ENCODE measurements around the gene AKT3.
"Not testable (repeated sequence)": the region's sequence is repeated elsewhere in the genome, so short reads cannot be mapped to it uniquely, and the experiment has no call there.

The AKT3 gene

DNA sequence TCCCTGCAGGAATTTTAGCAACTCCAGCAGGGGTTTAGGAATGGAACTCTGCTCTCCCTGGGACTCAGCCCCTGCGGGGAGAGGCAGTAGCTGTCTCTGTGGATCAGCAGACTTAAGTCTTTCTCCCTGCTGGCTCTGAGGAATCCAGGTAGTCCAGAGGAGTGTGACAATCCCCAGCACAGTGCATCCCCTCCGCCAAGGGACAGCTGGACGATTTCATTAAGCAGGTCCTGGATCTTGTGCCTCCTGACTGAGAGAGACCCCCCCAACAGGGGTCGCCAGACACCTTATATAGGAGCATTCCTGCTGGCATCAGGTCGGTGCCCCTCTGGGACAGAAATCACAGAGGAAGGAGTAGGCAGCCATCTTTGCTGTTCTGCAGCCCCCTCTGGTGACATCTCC lies 30.6 kb downstream of the AKT3 start:
- Histone ChIP-seq H3K4me3 (ENCODE audit: insufficient read depth, low read depth, low read length) (no peak overlapping the region), H3K4me1 (ENCODE audit: control insufficient read depth, insufficient read depth, low read length) (no peaks in the 10 kb centered on the region), H3K27me3 (ENCODE audit: control insufficient read depth, insufficient read depth, low read length, poor library complexity, severe bottlenecking) (no peaks in the 10 kb centered on the region), H3K36me3 (ENCODE audit: control insufficient read depth, insufficient read depth, low read length) (no peaks in the 10 kb centered on the region), H3K9me3 (ENCODE audit: control insufficient read depth, low read length) (peaks cover 2% of the 10 kb centered on the region), H3K27ac (ENCODE audit: insufficient read depth, low read depth, low read length, poor library complexity, severe bottlenecking) (peak overlapping the region; percentile 55)
- 78 to 79% methylated on average over 5 of the region's 5 CpGs for WGBS, 2 experiments

DNA sequence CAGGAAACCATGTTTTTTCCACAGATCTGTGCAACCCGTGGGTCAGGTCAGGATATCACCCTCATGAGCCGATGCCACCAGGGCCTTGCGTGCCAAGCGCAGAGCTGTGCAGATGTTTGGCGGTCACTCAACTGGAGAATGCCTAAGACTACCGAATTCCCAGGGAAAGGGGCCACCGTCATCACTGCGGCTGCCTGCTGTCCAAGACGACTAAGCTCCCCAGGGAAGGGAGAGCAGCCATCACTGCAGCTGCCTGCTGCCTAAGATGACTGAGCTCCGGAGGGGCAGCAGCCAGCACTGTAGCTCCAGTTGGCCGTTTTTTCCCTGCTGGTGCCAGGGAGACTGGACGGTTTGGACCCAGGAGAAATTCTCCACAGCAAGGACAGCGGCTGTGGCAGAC lies 31.1 kb downstream of the AKT3 start:
- no peaks in the 10 kb centered on the region for H3K27me3 ChIP-seq (ENCODE audit: control insufficient read depth, insufficient read depth, low read length, poor library complexity, severe bottlenecking)
- H3K27ac ChIP-seq (ENCODE audit: insufficient read depth, low read depth, low read length, poor library complexity, severe bottlenecking): no peak overlapping the region
- H3K4me3 ChIP-seq (ENCODE audit: insufficient read depth, low read depth, low read length): no peak overlapping the region
- H3K9me3 ChIP-seq (ENCODE audit: control insufficient read depth, low read length): peaks cover 2% of the 10 kb centered on the region
- WGBS, 2 experiments: 86 to 90% methylated on average over 13 of the region's 13 CpGs
- H3K4me1 ChIP-seq (ENCODE audit: control insufficient read depth, insufficient read depth, low read length): no peaks in the 10 kb centered on the region
- no peaks in the 10 kb centered on the region for H3K36me3 ChIP-seq (ENCODE audit: control insufficient read depth, insufficient read depth, low read length)

DNA sequence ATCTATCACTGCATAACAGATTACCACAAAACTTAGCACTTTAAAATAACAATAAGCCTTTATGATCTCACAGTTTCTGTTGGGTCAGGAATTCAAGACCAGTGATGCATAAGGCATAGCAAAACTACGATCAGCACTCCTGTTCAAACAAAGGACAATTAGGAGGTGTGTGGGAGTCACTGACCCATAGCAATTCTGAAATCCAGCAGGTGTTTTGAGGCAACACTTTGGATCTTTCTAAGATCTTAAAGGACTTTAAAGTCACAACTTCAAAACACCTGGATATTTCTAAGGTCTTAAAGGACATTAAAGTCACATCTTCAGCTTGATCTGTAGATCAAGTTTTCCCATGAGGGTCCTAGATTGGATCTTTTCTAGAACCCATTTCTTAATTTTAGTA lies 35.3 kb downstream of the AKT3 start:
- Histone ChIP-seq H3K4me1 (ENCODE audit: control insufficient read depth, insufficient read depth, low read length) (no peaks in the 10 kb centered on the region), H3K27me3 (ENCODE audit: control insufficient read depth, insufficient read depth, low read length, poor library complexity, severe bottlenecking) (no peaks in the 10 kb centered on the region), H3K4me3 (ENCODE audit: insufficient read depth, low read depth, low read length) (no peak overlapping the region), H3K36me3 (ENCODE audit: control insufficient read depth, insufficient read depth, low read length) (no peaks in the 10 kb centered on the region), H3K9me3 (ENCODE audit: control insufficient read depth, low read length) (no peaks in the 10 kb centered on the region), H3K27ac (ENCODE audit: insufficient read depth, low read depth, low read length, poor library complexity, severe bottlenecking) (no peak overlapping the region)
- 97 to 100% methylated on average over 1 of the region's 1 CpG for WGBS, 2 experiments

DNA sequence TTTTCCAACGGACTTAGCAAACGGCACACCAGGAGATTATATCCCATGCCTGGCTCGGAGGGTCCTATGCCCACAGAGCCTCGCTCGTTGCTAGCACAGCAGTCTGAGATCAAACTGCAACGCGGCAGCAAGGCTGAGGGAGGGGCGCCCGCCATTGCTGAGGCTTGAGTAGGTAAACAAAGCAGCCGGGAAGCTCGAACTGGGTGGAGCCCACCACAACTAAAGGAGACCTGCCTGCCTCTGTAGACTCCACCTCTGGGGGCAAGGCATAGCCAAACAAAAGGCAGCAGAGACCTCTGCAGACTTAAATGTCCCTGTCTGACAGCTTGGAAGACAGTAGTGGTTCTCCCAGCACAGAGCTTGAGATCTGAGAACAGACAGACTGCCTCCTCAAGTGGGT lies 42.7 kb downstream of the AKT3 start:
- not testable (repeated sequence) for H3K36me3 ChIP-seq (ENCODE audit: control insufficient read depth, insufficient read depth, low read length); H3K4me1 ChIP-seq (ENCODE audit: control insufficient read depth, insufficient read depth, low read length); H3K27ac ChIP-seq (ENCODE audit: insufficient read depth, low read depth, low read length, poor library complexity, severe bottlenecking); H3K27me3 ChIP-seq (ENCODE audit: control insufficient read depth, insufficient read depth, low read length, poor library complexity, severe bottlenecking); H3K4me3 ChIP-seq (ENCODE audit: insufficient read depth, low read depth, low read length); H3K9me3 ChIP-seq (ENCODE audit: control insufficient read depth, low read length)
- WGBS, 2 experiments: 93 to 95% methylated on average over 11 of the region's 11 CpGs

DNA sequence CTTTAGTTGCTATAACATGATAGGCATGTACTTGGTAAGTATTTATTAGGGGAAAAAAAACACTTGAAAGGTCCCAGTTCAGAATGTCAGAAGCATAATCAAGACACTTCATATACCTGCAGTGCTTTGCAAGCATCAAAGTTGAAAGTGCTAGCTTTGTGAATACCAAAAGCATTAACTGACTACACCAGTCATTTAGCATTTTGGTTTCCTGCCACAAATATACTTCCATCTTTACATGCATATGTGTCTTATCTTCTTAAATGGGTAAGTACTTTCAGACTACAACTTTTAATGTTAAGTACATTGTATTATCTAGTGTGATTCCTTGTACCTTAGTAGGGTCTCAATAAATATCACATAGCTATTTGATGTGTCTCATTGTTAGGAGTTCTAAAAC lies 43.7 kb downstream of the AKT3 start:
- H3K4me1 ChIP-seq (ENCODE audit: control insufficient read depth, insufficient read depth, low read length): no peaks in the 10 kb centered on the region
- H3K27me3 ChIP-seq (ENCODE audit: control insufficient read depth, insufficient read depth, low read length, poor library complexity, severe bottlenecking): no peaks in the 10 kb centered on the region
- H3K27ac ChIP-seq (ENCODE audit: insufficient read depth, low read depth, low read length, poor library complexity, severe bottlenecking): no peak overlapping the region
- H3K4me3 ChIP-seq (ENCODE audit: insufficient read depth, low read depth, low read length): no peak overlapping the region
- no peaks in the 10 kb centered on the region for H3K36me3 ChIP-seq (ENCODE audit: control insufficient read depth, insufficient read depth, low read length)
- H3K9me3 ChIP-seq (ENCODE audit: control insufficient read depth, low read length): no peaks in the 10 kb centered on the region

DNA sequence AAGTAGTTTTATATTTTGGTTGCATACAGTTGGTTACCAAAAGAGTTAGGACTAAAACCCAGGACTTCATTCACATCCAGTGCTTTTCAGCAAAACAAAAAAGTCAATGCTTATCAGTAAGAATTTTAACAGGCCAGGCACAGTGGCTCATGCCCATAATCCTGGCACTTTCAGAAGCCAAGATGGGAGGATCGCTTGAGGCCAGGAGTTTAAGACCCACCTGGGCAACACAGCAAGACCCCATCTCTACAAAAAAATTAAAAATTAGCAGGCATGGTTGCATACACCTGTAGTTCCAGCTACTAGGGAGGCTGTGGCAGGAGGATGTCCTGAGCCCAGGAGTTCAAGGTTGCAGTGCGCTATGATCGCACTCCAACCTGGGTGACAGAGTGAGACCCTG lies 47.3 kb downstream of the AKT3 start:
- WGBS, 2 experiments: 93 to 94% methylated on average over 2 to 3 of the region's 3 CpGs
- no peaks in the 10 kb centered on the region for H3K36me3 ChIP-seq (ENCODE audit: control insufficient read depth, insufficient read depth, low read length)
- no peak overlapping the region for H3K4me3 ChIP-seq (ENCODE audit: insufficient read depth, low read depth, low read length)
- H3K4me1 ChIP-seq (ENCODE audit: control insufficient read depth, insufficient read depth, low read length): no peaks in the 10 kb centered on the region
- no peaks in the 10 kb centered on the region for H3K27me3 ChIP-seq (ENCODE audit: control insufficient read depth, insufficient read depth, low read length, poor library complexity, severe bottlenecking)
- H3K9me3 ChIP-seq (ENCODE audit: control insufficient read depth, low read length): no peaks in the 10 kb centered on the region
- no peak overlapping the region for H3K27ac ChIP-seq (ENCODE audit: insufficient read depth, low read depth, low read length, poor library complexity, severe bottlenecking)

DNA sequence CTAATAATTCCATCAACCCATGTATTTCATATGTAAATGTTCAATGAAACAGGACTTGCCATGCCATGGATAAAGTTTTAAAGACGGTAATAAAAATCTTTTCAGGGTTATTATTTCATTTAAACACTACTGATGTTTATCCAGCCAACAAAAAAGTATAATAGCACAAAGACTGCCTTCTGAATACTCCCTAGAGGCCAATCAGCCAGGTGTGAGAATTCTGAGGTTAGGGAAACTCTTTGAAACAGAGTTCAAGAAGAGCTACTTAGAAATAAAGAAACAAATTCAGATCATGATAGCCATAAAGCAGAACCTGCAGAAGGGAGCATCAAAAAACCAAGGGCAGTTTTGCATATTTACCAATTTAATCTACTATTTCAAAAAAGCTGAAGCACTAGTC lies 48.7 kb downstream of the AKT3 start:
- H3K4me3 ChIP-seq (ENCODE audit: insufficient read depth, low read depth, low read length): no peak overlapping the region
- 86% methylated on average over 1 of the region's 1 CpG; no CpG with 5 or more reads in 1 of the 2 experiments for WGBS, 2 experiments

DNA sequence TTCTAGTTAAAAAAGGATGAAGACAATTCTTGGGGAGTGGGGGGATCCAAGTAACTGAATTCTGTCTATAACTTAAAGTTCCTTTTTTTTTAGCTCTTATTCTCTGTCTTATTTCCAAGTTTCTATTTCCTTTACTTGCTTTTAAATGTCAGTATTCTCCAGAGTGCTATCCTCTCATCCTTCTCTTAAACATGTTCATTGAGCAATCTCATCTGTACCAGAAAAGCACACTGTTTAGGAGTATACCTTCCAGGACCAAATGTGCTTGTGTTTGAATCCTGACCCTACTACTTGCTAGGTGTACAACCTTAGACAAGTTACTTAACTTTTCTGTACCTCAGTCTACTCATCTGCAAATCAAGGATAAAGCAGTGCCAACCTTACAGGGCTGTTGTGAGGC lies 50.1 kb downstream of the AKT3 start:
- Histone ChIP-seq H3K4me3 (ENCODE audit: insufficient read depth, low read depth, low read length) (no peak overlapping the region), H3K27ac (ENCODE audit: insufficient read depth, low read depth, low read length, poor library complexity, severe bottlenecking) (no peak overlapping the region), H3K36me3 (ENCODE audit: control insufficient read depth, insufficient read depth, low read length) (no peaks in the 10 kb centered on the region), H3K27me3 (ENCODE audit: control insufficient read depth, insufficient read depth, low read length, poor library complexity, severe bottlenecking) (no peaks in the 10 kb centered on the region), H3K4me1 (ENCODE audit: control insufficient read depth, insufficient read depth, low read length) (no peaks in the 10 kb centered on the region), H3K9me3 (ENCODE audit: control insufficient read depth, low read length) (no peaks in the 10 kb centered on the region)

More for the DNA sequence above, 48.7 kb downstream of the AKT3 start:
- H3K4me1 ChIP-seq (ENCODE audit: control insufficient read depth, insufficient read depth, low read length): no peaks in the 10 kb centered on the region
- no peak overlapping the region for H3K27ac ChIP-seq (ENCODE audit: insufficient read depth, low read depth, low read length, poor library complexity, severe bottlenecking)
- no peaks in the 10 kb centered on the region for H3K27me3 ChIP-seq (ENCODE audit: control insufficient read depth, insufficient read depth, low read length, poor library complexity, severe bottlenecking)
- no peaks in the 10 kb centered on the region for H3K9me3 ChIP-seq (ENCODE audit: control insufficient read depth, low read length)
- no peaks in the 10 kb centered on the region for H3K36me3 ChIP-seq (ENCODE audit: control insufficient read depth, insufficient read depth, low read length)

DNA sequence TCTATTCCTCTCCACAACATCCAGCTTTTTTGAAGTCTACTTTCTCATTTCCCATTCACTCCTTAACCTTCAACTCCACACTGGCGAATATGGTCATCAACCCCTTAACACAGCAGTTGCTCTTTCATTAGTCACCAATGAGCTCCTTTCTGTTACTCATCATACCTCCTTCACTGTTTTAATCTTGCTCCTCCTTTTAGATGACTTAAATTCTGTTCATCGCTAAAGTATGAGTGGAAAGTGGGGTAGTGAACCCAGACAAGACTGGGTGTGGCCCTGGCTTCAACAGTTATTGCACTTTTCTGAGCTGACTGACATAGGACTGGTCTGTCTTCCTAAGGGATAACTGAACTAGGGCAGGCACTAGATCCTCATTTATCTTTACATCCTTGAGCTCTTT lies 51.3 kb downstream of the AKT3 start:
- Histone ChIP-seq H3K27ac (ENCODE audit: insufficient read depth, low read depth, low read length, poor library complexity, severe bottlenecking) (no peak overlapping the region), H3K4me3 (ENCODE audit: insufficient read depth, low read depth, low read length) (no peak overlapping the region), H3K9me3 (ENCODE audit: control insufficient read depth, low read length) (no peaks in the 10 kb centered on the region), H3K36me3 (ENCODE audit: control insufficient read depth, insufficient read depth, low read length) (no peaks in the 10 kb centered on the region), H3K4me1 (ENCODE audit: control insufficient read depth, insufficient read depth, low read length) (no peaks in the 10 kb centered on the region), H3K27me3 (ENCODE audit: control insufficient read depth, insufficient read depth, low read length, poor library complexity, severe bottlenecking) (no peaks in the 10 kb centered on the region)
- WGBS, 2 experiments: 98 to 99% methylated on average over 2 of the region's 2 CpGs

DNA sequence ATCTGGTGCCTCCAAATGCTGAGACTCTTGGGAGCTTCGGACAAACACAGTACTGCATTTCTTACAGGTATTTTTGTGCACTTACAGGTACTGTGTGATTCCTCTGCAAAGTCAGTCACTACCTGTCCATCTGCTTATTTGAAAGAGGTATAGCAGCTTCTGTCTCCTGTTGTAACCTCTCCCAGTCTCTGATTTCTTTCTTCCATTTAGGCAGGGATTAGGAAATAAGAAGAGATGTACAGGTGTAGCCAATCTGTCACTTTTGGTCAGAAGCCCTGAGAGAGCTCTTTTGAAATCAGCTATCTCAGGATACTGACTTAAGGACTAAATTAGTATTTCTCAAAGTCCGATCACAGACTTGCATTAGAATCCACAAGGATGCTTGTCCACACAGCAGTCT lies 54.0 kb downstream of the AKT3 start:
- H3K27me3 ChIP-seq (ENCODE audit: control insufficient read depth, insufficient read depth, low read length, poor library complexity, severe bottlenecking): no peaks in the 10 kb centered on the region
- H3K36me3 ChIP-seq (ENCODE audit: control insufficient read depth, insufficient read depth, low read length): no peaks in the 10 kb centered on the region
- H3K27ac ChIP-seq (ENCODE audit: insufficient read depth, low read depth, low read length, poor library complexity, severe bottlenecking): no peak overlapping the region
- H3K9me3 ChIP-seq (ENCODE audit: control insufficient read depth, low read length): no peaks in the 10 kb centered on the region
- no peaks in the 10 kb centered on the region for H3K4me1 ChIP-seq (ENCODE audit: control insufficient read depth, insufficient read depth, low read length)
- 86 to 93% methylated on average over 2 of the region's 2 CpGs for WGBS, 2 experiments
- H3K4me3 ChIP-seq (ENCODE audit: insufficient read depth, low read depth, low read length): no peak overlapping the region

DNA sequence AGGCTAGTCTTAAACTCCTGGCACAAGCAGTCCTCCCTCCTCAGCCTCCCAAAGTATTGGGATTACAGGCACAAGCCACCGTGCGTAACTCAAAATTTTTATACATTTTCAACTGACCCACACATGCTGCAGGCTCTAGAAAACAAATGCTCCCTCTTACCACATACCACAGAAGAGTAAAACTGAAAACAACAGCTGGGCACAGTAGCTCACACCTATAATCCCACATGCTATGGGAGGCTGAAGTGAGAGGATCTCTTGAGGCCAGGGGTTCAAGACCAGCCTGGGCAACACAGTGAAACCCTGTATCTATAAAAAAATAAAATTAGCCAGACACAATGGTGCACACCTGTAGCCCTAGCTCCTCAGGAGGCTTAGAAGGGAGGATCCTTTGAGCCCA lies 56.7 kb downstream of the AKT3 start:
- Histone ChIP-seq H3K27me3 (ENCODE audit: control insufficient read depth, insufficient read depth, low read length, poor library complexity, severe bottlenecking) (no peaks in the 10 kb centered on the region), H3K27ac (ENCODE audit: insufficient read depth, low read depth, low read length, poor library complexity, severe bottlenecking) (no peak overlapping the region), H3K9me3 (ENCODE audit: control insufficient read depth, low read length) (no peaks in the 10 kb centered on the region), H3K4me3 (ENCODE audit: insufficient read depth, low read depth, low read length) (no peak overlapping the region), H3K36me3 (ENCODE audit: control insufficient read depth, insufficient read depth, low read length) (no peaks in the 10 kb centered on the region), H3K4me1 (ENCODE audit: control insufficient read depth, insufficient read depth, low read length) (no peaks in the 10 kb centered on the region)
- 98 to 100% methylated on average over 2 of the region's 2 CpGs for WGBS, 2 experiments

Data from ectodermal cell (in vitro differentiated cells).